GM06990 (cell line): Measurements from ENCODE around the gene THSD4.

ENCODE experiments used
- DNase-seq: peaks from one replicate; pipeline ENCODE4 v3.0.0-alpha.2; 2011; ENCODE audit not compliant: insufficient read length; ENCODE audit errors: extremely low read depth
- H3K27me3 ChIP-seq: replicated peaks from 2 replicates; pipeline ENCODE4 v1.6.0; 2011; ENCODE audit warnings: low read length; ENCODE audit not compliant: control insufficient read depth, insufficient read depth
- H3K36me3 ChIP-seq: 2 replicates; pipeline ENCODE4 v1.5.1; 2011; ENCODE audit warnings: low read length; ENCODE audit not compliant: control insufficient read depth, insufficient read depth
- H3K4me3 ChIP-seq: replicated peaks from 2 replicates; pipeline ENCODE4 v1.5.1; 2011; ENCODE audit warnings: low read depth, mild to moderate bottlenecking, control low read depth, low read length
- TF ChIP-seq, protein P1 (sequence below): IDR thresholded peaks from 2 replicates; pipeline ENCODE4 v1.5.1; 2011; ENCODE audit warnings: low read length, control low read depth, mild to moderate bottlenecking, inconsistent platforms; ENCODE audit not compliant: insufficient read depth, poor library complexity, severe bottlenecking

The THSD4 gene

DNA sequence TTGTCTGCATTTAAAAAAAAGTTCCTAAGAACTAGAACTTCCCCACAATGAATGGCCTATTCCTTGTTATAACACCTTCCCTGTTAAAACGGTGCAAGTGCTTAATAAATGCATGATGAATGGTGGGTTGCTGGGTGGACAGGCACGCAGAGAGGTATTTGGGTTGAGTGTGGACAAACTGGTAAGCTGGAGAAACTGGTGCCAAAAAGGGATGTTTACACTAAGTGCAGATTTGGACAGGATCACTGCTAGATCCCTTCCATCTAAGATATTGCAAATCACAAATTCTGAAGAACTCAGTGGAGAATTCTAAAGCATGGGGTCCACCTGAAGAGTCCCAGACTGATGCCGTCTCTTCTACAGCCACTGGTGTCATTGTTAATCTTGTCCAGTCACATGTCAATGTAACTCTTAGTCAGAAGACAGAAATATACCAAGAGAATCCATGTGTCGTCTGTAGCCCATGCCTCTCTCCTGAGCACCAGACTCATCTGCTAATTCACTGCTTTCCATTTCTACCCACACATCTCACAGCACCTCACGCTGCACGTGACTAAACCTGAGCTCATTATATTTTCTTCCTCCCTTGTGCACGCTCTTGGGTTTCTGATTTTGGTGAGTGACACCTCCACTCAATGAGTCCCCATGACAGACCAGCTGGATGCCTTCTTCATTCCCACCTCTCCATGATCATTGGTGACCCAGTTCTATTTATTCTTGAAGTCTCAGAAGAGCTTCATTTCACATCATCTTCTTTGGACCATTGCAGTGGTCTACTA, 328.9 kb downstream of the THSD4 start:
- DNase-seq = no peak
- TF ChIP-seq, protein P1, sequence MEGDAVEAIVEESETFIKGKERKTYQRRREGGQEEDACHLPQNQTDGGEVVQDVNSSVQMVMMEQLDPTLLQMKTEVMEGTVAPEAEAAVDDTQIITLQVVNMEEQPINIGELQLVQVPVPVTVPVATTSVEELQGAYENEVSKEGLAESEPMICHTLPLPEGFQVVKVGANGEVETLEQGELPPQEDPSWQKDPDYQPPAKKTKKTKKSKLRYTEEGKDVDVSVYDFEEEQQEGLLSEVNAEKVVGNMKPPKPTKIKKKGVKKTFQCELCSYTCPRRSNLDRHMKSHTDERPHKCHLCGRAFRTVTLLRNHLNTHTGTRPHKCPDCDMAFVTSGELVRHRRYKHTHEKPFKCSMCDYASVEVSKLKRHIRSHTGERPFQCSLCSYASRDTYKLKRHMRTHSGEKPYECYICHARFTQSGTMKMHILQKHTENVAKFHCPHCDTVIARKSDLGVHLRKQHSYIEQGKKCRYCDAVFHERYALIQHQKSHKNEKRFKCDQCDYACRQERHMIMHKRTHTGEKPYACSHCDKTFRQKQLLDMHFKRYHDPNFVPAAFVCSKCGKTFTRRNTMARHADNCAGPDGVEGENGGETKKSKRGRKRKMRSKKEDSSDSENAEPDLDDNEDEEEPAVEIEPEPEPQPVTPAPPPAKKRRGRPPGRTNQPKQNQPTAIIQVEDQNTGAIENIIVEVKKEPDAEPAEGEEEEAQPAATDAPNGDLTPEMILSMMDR = no peak
- H3K4me3 ChIP-seq = no peak overlapping the region
- H3K27me3 ChIP-seq = no peaks in the 10 kb centered on the region
- no peaks in the 10 kb centered on the region for H3K36me3 ChIP-seq

DNA sequence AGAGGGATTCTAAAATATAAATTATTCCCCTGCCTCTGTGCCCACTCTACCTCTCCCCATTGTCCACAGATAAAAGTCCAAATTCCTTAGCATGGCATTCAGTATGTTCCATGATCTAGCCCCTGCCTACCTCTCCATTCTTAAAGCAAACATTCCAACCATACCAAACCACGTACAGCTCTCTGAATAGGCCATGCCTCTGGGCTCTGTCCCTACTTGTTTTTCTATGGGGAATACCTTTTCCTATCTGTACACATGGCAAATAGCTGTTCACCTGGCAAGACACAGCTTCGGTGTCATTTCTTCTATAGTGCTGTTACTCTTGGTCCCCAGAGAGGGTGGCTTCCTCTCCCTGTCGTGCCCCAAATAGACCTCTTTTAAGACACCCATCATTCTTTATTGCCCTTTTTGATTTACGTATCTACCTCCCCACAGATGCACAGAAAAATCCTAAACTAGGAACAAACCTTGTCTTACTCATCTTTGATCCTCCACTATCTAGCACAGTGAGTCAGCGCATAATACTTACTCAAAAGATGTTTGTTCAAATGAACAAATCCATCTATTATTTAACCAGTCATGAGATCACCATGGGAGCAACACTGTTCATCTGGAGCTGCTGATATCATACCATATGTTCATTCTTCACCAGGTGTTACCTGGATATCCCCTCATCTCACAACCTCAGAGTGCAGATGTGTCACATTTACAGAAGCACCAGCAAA, 329.8 kb downstream of the THSD4 start:
- no peaks in the 10 kb centered on the region for H3K27me3 ChIP-seq
- TF ChIP-seq, protein P1 = no peak
- H3K4me3 ChIP-seq = no peak overlapping the region
- no peaks in the 10 kb centered on the region for H3K36me3 ChIP-seq
- no peak for DNase-seq

DNA sequence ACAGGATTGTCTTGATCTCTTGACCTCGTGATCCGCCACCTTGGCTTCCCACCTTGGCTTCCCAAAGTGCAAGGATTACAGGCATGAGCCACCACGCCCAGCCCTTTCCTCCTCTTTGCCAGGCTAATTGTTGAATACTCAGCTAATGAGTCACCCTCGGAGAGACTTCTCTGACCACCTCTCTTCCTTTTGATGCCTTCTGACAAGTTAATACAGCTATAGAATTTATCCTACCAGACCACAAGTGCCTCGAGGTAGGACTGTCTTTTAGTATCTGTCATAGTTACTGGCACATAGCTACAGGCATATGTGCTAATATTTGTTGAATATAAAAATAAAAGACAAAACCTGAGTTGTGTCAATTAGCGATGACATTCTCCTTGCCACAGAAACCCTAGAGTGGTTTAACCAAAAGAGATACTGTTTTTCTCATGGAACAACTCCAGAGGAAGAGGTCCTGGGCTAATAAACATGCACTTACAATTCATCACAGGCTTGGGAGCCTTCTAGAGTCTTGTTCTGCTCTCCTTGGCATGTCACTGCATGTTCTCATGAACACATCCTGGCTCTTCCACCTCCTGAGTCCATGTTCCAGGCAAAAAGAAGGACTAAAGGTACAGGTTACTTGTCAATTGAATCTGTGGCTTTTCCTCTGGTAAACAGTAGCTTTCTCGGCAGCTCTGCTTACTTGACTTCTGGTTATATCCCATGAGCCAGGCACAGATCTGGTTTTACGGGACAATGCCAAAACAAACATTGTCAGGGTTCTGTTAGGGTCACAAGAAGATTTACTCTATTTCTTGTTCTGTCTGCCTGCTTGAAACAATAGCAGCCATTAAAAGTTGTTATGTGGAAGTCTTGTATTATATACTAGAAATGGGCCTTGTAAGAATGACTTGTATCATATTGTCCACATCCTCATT, 332.3 kb downstream of the THSD4 start:
- DNase-seq = no peak
- no peaks in the 10 kb centered on the region for H3K36me3 ChIP-seq
- H3K27me3 ChIP-seq = no peaks in the 10 kb centered on the region
- TF ChIP-seq, protein P1 = no peak
- H3K4me3 ChIP-seq = no peak overlapping the region

DNA sequence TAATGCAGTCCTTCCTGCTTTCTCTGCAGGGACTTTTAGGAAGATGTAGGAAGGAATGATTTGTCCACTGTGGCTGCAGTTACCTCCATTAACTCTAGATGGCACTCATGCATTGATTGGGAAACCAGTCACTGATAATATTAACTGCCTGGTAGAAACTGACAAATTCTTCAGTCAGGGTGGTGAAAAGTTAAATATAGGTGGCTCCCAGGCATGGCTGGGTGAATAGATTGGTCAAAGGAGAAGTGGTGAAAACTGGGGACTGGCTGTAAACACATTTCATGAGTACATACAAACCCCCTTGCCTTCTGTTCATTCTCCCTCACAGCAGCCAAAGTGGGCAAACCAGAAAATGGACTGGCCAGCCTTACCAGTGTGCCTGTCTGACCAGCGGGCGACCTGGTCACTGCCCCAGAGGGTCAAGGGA, 333.4 kb downstream of the THSD4 start:
- no peaks in the 10 kb centered on the region for H3K27me3 ChIP-seq
- H3K36me3 ChIP-seq = no peaks in the 10 kb centered on the region
- no peak overlapping the region for H3K4me3 ChIP-seq
- TF ChIP-seq, protein P1 = peak; percentile 86
- DNase-seq = peak; percentile 9

DNA sequence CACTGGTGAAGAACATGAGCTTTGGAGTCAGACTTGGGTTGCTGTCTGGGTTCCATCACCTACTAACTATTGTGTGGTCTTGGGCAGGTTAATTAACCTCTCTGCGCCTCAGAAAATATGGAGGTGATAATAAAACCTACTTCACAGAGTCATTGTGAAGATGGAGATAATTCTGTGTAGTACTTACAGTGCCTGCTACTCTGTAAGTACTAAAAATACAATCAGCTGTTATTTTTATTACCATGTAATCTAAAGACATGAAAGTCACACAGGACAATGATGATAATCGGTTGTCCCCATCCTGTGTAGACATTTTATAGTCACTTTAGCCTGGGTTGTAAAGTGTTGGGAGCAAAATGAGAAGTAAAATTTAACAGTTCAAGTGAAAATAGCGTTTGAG, 334.1 kb downstream of the THSD4 start:
- TF ChIP-seq, protein P1 = no peak
- no peak for DNase-seq
- no peak overlapping the region for H3K4me3 ChIP-seq
- H3K27me3 ChIP-seq = no peaks in the 10 kb centered on the region
- H3K36me3 ChIP-seq = no peaks in the 10 kb centered on the region
